GM19452 (cell line): ENCODE measurements around the gene PTPRK.

Source experiments
- ATAC-seq: cut with Tn5 transposase; IDR thresholded peaks from one replicate; pipeline ENCODE4 v1.9.1; 2021; ENCODE audit not compliant: unreplicated experiment

PTPRK gene

GRCh38 chr6:128098000-128098581, 422.3 kb downstream of the PTPRK start:
- no peak for ATAC-seq

- ATAC-seq = no peak
These were observed 423.4 kb downstream of the PTPRK start for GRCh38 chr6:128097009-128097408.

- no peak for ATAC-seq
These were observed 425.0 kb downstream of the PTPRK start for GRCh38 chr6:128095362-128095761.

GRCh38 chr6:128079021-128079420, 441.4 kb downstream of the PTPRK start:
- no peak for ATAC-seq

DNA sequence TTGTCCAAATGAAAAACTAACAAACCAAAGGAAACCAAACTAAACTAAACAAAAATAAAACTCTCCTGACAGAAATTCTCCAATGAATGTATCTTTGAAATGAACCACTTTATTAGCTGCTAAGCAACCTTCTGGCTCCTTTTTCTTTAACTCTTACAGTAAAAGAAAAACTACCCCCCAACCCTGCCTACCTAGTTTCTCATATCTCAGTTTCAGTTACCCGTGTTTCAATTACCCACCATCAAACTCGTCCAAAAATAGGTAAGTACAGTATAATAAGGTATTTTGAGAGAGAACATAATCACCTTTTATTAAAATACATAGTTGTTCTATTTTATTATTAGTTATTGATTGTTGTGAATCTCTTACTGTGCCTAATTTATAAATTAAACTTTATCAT, 442.1 kb downstream of the PTPRK start:
- ATAC-seq = no peak

GRCh38 chr6:128076843-128077242, 443.6 kb downstream of the PTPRK start:
- ATAC-seq = no peak

DNA sequence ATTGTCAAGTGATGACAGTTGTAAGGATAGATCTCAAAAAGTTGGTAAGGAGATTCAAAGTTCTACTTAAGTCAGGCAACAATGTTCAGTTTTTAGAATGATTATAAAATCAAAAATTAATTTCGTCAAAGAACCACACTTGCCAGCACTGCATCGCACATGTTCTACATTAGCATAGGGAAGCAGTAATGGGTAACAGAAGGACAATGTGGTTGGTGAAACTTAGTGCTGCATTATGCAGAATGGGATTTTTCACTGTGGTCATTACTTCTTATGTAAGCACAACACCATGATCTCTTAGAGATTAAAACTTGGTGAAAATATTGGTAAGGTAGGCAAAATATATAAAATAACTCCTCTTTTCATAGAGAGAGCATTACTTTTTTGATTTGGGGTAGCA, 445.8 kb downstream of the PTPRK start:
- ATAC-seq = no peak

- no peak for ATAC-seq
These were observed 447.0 kb downstream of the PTPRK start for GRCh38 chr6:128073389-128073788.

DNA sequence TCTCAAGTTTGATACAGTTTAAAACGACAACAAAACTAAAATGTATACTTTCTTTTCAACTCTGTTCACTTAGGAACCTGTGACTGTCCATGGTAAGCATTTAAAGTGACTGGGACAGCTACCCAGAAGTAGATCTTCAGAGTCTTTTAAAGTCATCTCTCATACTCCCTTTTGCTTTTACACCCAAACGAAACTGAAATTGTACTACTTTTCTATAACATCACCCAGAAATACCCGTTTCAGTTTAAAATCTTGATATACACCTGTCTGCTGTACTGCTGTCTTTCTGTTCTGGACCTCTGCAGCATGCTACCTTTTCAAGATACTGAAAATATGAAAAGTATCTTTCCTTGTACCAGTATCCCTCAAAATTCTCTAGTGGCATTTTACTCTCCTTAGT, 449.2 kb downstream of the PTPRK start:
- ATAC-seq = no peak

DNA sequence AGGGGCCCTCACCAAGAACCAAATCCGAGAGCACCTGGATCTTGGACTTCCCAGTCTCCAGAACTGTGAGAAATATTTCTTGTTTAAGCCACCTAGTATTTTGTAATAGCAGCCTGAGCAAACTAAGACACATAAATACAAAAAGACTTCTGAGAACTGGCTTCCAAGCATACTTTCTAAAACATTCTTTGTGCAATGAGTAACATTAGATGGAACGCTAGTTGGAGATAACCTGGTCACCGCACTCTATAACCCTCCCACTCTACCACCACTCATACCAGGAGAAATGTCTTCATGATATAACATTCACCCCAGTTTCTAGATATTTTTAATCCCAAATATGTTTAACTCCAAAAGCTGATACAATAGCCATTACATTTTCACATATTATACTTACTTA, 450.0 kb downstream of the PTPRK start:
- no peak for ATAC-seq

- no peak for ATAC-seq
These were observed 451.2 kb downstream of the PTPRK start for GRCh38 chr6:128069188-128069587.

DNA sequence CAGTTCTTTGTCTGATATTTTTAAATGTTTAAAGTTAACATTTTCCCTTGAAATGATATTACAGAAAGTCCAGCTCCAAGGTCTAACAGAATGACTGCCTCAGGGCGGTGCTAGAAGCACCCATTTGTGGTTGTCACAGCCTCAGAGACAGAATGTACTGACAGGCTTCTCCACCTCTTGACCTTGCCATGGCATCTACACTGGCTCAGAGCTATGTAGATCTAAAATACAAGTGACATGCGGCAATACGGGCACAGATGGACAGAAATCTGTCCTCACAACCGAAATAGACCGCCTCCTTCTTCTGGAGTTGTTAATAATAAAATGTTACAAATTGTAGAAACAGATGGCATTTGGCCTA, 452.3 kb downstream of the PTPRK start:
- ATAC-seq = no peak

- no peak for ATAC-seq
These were observed 452.8 kb downstream of the PTPRK start for GRCh38 chr6:128067446-128068118.

GRCh38 chr6:128065072-128065471, 455.3 kb downstream of the PTPRK start:
- no peak for ATAC-seq

DNA sequence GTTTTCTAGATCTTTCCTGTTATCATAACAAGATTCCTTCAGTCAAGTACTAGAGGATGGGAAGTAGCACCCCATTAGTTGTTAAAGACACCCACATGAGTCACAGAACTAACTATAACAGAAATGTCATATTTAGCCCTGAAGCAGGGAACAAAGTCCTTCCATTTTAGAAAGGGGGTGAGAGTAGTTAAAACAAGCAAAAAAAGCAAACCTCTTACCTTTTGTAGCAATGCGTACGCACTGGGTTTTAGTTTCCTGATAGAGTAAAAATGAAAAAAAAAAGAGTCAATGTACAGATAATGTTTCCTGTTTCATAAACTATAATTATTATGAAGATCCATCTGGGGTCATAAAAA, 455.9 kb downstream of the PTPRK start:
- no peak for ATAC-seq

DNA sequence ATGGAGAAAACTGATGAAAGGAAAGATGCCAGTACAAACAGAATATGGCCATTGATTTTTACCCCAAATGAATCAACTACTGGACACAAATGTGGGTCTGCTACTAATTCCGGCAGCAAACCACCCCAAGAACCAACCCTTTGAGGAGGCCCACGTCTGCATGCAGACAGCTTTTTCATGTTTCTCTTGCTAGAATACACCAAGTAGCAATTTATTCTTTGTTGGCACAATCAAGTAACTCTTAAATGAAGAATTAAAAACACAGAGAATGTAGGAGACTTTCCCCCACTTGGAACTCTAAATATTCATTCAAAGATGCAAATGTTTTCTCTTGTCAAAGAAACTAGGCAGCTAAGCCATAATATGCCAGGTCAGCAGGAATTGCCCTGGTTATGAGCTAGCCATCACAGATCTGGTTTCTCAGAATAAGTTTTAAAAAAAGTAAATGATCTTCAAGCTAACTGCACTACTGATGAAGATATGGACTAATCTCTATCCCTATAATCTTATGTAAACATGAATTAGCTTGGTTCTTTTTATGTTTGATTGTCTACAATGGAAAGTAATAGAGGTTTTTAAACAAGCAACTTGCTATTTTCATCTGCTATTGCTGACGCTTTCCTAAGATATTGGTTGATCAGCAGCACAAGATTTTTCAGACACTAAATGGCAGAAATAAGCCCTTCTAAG, 456.4 kb downstream of the PTPRK start:
- no peak for ATAC-seq

- no peak for ATAC-seq
These were observed 457.4 kb downstream of the PTPRK start for GRCh38 chr6:128062882-128063603.

DNA sequence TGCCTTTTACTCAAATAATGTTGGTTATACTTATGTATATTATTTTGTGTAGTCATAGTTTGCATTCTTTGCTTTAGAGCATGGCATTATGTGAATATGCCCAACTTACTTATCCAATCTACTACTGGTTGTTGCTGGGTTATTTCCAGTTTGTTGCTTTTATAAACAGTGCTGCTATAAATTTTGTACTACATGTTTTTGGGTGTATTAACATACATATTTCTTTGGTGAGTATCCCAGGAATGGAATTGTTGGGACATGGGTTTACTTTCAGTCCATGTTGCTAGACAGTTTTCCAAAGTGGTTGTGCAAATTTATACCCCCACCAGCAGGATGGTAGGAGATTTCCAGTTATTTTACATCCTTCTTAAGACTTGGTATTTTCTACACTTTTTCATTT, 462.5 kb downstream of the PTPRK start:
- ATAC-seq = no peak

DNA sequence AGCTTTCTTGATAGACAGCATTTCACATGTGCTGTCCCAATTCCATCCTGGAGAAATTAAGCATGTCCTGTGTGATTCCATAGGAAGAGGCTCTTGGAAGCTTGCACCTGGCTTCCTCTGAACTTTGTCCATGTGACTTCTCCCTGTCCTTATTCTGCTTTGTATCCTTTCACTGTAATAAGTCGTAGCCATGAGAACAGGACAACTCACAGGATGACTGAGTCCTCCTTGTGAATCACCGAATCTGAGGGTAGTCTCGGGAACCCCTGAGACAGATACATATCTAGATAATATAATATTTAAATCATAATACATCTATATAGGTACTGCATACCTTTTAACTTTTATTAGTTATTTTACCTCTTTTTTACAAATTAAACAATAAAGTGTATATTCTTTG, 462.9 kb downstream of the PTPRK start:
- ATAC-seq = no peak

DNA sequence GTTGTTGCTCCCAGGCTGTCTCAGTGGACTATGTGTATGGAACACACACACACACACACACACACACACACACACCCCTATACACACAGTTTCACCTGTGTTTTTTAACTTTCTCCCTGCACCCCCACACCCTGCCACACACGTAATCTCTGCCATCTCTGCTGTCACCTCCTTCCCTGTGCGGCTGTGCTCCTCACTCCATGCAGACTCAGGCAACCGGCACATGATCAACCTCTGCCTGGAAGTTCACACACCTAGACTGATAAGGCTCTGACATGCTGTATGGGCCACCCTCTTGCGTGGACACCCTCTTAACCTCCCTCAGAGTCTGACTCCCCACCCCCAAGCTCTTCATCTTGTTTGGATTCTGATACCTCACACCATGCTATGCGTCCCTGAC, 467.3 kb downstream of the PTPRK start:
- ATAC-seq = no peak

GRCh38 chr6:128047989-128048388, 472.4 kb downstream of the PTPRK start:
- ATAC-seq = no peak

DNA sequence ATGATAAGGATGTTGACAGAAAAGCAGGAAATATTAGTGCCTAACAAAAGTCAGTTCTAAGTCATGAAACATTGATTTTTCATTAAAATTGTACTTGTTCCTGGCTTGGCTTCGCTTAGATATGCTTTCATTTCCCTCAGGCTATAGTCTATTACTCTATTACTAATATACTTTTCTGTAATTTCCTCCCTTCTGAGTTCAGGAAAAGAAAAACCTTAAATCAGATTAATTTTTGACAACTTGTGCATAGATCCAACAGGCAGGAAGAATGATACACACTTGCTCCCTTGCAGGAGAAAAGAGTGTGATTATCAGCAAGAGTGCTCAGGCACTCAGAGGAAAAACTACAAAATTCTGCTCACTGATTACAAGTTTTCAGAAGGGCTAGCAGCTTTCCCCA, 474.4 kb downstream of the PTPRK start:
- ATAC-seq = no peak
